Activated CD4-positive, alpha-beta T cell treated with anti-CD3 and anti-CD28 coated beads, Interleukin-2, amount 50 U/mL, for 1 hour (primary cell): ENCODE data around the gene SPATA6L.

Source experiments
- DNase-seq: peaks from one replicate; pipeline ENCODE4 v3.0.0-alpha.2; 2020

The SPATA6L gene

DNA sequence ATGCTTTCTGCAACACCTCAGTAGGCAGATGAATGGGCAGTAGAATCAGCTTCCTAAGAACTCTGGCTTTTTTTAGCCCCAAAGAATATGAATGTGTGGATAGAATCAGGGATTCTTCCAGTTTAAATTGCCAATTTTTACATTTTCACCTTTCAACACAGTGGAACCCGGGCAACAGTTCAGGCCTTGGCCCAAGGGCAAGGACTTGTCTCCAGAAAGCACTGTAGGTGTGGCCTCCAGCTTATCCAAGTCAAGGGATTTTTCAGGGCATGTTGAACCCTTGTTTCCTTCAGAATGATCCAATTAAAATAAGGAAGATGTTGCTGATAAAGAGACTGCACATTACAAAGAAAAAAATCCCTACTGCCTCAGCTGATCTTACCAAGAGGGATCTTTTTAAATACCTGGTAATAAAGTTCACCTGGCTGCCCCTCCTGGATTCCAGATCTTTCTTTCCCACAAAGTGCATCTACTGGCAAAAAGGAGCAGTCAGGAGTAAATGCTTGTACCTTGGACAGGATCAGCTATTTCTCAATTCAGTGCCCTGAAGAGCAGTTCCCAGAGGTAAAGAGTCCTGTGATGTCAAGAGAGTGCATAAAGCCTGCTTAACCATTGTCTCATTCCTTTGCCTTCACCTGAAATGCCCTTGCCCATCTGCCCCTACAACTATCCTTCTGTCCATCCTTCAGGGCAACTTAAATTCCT lies 84.3 kb downstream of the SPATA6L start:
- DNase-seq, result no peak

DNA sequence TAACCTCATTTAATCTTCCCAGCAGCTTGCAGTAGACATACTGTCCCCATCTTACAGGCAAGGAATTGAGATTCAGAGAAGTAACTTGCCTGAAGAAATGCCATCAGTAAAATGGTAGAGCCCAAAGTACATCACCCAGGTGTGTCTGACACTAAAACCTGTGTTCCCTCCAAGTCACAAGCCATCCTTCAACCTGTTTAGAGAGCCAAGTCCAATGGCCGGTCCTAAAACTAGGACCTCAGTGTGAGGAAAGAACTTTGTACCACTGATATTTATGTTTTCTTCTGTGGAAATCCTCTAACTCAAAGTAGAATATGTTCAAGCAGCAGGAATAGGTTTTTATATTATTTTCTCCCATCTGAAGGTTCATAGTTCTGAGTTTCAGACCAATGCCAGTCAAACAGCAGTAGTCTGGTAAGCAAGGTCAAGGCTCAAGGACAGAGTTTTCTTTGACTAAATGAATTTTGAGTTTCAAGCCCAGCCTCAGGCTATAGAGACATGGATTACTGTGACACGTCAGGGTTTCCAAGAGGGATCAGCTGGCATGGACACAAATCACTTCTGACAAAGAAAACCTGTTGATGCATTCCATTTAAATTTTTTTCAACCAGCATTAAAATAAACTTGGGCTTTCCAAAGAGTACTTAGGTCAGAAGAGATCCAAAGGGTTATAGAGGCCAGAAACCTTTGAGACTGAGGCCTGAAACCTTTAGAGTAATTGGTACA lies 85.1 kb downstream of the SPATA6L start:
- no peak for DNase-seq

DNA sequence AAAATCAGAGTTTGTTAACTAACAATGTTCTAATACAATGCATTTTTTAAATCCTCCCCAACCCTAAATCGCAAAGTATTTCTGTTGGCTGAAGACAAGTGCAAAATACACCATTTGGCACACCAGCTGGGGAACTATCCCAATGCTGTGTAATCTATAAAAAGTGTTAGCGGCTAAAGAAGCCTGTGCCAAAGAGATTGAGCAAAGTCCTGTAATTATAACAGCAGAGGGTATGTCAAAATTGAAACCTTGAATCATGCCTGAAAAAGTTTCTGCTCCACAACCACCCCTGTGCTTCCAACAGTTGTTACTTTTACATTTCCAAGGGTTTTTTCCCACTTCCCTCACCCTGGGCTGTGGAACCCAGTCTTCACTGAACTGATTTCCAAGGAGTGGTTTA lies 87.3 kb downstream of the SPATA6L start:
- DNase-seq, result no peak

DNA sequence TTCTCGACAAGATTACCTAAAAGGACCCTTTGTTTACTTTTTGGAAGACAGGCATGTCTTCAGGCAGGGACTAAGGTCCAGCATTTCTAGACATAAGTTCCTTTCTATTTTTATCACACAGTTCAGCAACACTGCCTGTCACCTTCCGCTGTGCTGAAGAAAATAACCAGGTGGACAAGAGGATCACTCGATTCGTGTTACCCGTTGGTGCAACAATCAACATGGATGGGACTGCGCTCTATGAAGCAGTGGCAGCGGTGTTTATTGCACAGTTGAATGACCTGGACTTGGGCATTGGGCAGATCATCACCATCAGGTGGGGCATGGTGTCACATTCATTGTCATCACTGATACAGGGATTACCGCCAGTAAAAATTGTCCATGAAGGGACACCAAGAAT lies 89.8 kb downstream of the SPATA6L start:
- no peak for DNase-seq

DNA sequence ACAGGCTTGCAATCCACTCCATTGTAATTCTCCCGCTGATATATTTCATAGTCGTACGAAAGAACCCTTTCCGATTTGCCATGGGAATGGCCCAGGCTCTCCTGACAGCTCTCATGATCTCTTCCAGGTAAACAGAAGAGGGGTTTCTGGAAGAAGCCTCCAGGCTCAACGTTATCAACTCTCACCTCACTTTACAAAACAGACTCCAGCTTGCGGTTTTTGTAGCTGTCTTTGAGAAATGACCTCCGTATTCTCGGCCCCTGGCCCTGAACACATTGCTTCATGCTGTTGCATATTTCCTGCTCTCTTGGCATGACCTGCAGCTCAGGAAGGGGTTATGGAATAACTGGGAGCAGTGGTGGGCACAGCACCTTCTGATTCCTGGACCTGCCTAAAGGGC lies 90.3 kb downstream of the SPATA6L start:
- no peak for DNase-seq

GRCh38 chr9:4574657-4575243 lies 91.5 kb downstream of the SPATA6L start:
- no peak for DNase-seq

GRCh38 chr9:4573634-4574389 lies 92.5 kb downstream of the SPATA6L start:
- no peak for DNase-seq

GRCh38 chr9:4573176-4573575 lies 93.1 kb downstream of the SPATA6L start:
- DNase-seq, result no peak

- DNase-seq, result no peak
These were observed 94.0 kb downstream of the SPATA6L start for GRCh38 chr9:4572184-4572826.

DNA sequence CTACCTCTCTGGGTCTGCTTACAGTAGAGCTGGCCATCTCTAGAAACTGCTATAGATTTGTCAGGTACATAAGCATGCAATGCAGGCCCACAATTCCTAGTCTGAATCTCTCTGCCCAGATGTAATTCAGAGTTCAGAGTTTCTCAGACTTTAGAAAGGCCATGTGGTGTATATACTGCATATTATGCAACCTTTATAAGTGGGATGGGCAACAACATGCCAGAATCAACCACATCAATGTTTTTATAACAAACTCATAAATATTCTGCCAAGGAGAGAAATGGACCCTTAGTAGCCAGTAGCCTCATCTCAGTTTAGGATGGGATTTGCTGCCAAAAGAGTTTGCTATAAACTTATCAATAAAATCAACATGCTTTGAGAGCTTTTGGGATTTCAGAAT lies 97.2 kb downstream of the SPATA6L start:
- DNase-seq, result no peak

DNA sequence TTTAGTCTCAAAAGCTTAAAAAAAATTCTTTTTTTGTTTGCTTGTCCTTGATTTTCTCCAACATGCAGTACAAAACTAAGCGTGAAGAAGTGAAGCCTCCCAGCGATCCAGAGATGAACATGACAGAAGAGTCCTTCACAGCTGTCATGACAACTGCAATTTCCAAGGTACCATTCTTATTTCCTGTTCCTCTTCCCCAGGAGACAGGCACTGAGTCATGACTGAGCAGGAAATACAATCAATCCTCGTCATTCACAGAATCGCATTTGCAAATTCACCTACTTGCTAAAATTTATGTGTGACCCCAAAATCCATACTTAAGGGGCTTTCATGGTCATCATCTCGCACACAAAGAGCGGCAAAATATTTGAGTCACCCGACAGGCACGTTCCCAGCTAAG lies 98.7 kb downstream of the SPATA6L start:
- DNase-seq, result no peak

DNA sequence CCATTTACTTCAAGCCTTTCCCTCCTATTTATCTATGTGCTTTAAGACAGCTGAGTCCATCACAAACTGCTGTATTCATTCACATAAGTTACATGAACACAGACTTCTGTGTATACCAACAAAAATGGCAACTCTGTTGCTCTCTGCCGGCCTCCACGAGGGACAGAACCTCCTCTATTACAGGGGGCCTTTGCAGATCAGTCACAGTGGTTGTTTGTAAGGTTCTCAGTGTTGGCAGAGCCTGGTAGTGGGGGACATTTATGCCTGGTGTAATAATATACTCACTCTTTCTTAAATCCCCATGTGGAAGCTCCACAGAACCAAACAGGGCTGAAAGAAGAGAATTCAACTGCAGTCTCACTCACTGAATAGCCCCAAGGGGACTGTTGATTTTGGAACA lies 99.5 kb downstream of the SPATA6L start:
- no peak for DNase-seq

GRCh38 chr9:4563105-4563504 lies 103.2 kb downstream of the SPATA6L start:
- no peak for DNase-seq

GRCh38 chr9:4559261-4560182 lies 106.8 kb downstream of the SPATA6L start:
- DNase-seq, result no peak

DNA sequence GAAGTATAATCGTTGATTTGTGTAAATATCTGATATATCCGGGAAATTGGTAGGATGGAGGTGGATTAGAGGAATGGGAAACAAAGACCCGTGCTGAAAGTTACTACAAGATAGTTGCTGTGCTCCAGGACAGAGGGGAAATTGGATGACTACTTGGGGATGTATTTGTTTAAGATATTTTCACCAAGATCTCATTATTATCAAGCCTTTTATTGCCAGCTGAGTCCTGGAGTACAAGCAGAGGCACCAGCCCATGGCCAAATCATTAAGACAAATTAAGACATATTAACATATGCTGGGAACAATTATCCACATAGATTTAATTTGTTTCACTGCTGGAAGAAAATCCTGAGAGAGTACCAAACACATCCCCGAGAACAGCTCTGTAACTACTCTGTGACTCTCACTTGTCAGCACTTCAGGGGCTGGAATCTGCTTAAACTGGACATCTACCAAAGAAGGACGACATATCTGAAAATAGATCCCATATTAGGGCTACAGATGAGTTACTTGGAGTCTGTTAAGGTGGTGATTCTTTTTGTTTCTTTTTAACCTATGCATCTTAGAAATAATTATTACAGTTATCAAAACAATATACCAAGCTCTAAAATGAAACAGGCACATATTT lies 107.8 kb downstream of the SPATA6L start:
- no peak for DNase-seq

DNA sequence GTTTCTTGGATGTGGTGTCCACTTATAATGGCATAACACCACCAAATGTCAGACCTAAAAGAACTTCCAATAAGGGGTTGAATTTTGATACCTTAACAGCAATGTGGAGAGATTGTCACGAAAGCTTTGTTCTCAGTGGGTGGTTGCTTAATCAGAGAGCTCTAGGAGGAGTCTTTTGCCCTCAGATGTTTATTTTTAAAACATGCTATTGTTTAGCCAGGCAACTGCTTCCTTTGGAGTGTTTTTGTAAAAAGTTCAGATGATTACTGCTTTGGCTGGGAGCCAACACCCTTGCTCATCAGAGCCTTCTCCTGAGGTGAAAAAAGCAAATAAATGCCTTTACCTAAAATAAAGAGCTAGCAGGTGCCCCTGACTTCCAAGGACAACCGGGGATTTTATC lies 111.0 kb downstream of the SPATA6L start:
- peak; percentile 23 for DNase-seq

DNA sequence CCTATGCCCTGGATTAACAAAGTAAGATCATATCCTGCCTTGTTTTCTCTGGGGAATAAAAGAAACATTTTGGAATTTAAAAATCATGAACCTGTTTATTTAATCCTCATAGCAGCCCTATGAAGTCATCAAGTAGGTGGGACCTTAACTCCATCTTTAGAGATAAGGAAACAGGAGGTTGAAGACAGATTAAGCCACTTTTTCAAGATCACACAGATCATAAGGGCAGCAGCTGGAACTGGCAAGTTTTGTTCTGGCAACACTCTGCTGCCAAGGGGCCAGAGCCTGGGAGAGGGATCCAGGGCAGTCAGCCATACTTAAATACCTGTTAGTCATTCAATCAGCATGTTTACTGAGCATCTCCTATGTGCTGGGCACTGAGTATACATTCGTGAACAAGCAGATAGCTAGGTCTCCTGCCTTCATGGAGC lies 112.3 kb downstream of the SPATA6L start:
- no peak for DNase-seq

GRCh38 chr9:4550777-4551484 lies 115.3 kb downstream of the SPATA6L start:
- no peak for DNase-seq

DNA sequence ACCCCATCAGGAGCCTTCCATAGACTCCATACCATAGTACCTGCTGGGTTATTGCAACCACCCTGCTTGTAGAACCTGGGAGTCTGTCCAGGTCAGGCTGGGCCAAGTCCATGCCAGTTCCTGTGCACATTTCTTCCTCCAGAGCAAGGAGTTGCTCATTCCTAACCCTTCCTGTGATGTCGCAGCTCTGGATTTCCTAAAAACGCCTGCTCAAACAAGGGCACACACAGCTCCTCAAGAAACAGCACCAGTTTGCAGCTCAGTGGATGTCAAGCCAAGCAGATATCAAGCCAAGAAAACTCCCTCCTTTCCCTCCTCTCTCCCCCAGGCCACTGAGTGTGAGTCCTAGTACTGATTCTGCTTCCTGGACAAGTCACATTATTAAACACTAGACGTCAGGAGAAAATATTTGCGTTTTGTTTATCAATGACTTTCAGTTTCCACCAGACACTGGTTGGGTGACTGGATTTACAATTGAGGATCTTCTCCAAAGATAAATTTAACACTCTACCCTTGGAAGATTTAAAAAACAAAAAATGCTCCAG lies 116.5 kb downstream of the SPATA6L start:
- no peak for DNase-seq
